ENCODE results near the gene CNRIP1.
"Not testable (repeated sequence)": the region's sequence is repeated elsewhere in the genome, so short reads cannot be mapped to it uniquely, and the experiment has no call there.

Gene CNRIP1

DNA sequence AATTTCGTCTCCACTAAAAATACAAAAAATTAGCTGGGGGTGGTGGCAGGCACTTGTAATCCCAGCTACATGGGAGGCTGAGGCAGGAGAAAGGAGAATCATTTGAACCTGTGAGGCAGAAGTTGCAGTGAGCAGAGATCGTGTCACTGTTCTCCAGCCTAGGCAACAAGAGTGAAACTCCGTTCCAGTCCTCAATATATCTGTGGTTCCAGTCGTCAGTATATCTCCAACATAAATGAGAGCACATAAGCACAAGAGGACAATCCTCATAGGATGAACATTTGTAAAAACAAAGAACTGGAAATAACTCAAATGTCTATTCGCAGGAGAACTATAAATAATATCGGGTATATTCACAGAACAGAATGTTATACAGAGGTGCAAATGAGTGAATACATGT lies 32.2 kb upstream of the CNRIP1 start:
- no peak for DNase-seq
- H3K9me3 Mint-ChIP-seq: no peaks in the 10 kb centered on the region
- H3K4me3 Mint-ChIP-seq: no peak overlapping the region
- H3K27ac Mint-ChIP-seq: no peak overlapping the region
- H3K27me3 Mint-ChIP-seq: peaks cover 25% of the 10 kb centered on the region
- H3K36me3 Mint-ChIP-seq (ENCODE audit: low read depth): no peaks in the 10 kb centered on the region
- no peaks in the 10 kb centered on the region for H3K4me1 Mint-ChIP-seq (ENCODE audit: low read depth)

DNA sequence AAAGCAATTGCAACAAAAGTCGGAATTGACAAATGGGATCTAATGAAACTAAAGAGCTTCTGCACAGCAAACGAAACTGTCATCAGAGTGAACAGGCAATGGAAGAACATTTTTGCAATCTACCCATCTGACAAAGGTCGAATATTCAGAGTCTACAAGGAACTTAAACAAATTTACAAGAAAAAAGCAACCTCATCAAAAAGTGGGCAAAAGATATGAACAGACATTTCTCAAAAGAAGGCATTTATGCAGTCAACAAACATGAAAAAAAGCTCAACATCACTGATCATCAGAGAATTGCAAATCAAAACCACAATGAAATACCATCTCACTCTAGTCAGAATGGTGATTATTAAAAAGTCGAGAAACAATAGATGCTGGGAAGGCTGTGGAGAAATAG lies 29.3 kb upstream of the CNRIP1 start:
- peaks cover 44% of the 10 kb centered on the region for H3K27me3 Mint-ChIP-seq
- not testable (repeated sequence) for H3K36me3 Mint-ChIP-seq (ENCODE audit: low read depth); H3K9me3 Mint-ChIP-seq; DNase-seq; H3K4me1 Mint-ChIP-seq (ENCODE audit: low read depth); H3K4me3 Mint-ChIP-seq; H3K27ac Mint-ChIP-seq

DNA sequence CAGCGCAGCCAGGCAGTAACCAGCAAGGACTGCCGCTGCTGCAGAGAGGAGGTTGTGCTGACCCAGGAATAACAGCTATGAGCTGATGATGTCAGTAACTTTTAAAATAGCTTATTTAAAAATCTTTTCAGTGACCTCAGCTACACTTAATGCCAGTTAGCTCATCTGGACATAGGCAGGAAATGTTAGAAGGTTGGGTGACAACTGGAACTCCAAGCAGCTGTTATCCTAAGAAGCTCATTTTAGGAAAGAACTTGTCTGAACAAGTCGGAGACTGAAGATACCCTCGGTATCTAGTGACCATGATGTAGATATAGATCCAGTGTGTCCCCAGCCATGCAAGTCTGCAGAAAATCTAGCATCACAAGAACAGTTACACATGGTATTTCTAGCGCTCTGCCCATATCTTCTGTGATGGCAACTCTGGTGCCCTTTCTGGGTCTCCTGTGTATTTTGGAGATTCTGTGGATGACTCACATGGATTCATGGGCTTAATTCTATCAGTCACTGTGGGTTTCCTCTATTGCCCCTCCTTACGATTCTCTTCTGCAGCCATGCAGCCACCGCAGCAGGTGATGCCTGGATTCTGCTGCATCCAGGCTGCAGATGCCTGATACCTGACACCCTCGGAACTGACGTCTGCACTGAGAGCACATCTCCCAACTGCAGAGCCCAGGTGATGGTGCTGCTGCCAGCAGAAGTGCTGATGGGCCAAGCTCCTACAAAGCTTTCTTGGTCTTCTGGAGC lies 25.6 kb upstream of the CNRIP1 start:
- Mint-ChIP-seq H3K27ac (no peak overlapping the region), H3K4me3 (no peak overlapping the region), H3K4me1 (ENCODE audit: low read depth) (no peaks in the 10 kb centered on the region), H3K9me3 (no peaks in the 10 kb centered on the region), H3K27me3 (peaks cover 63% of the 10 kb centered on the region), H3K36me3 (ENCODE audit: low read depth) (no peaks in the 10 kb centered on the region)
- DNase-seq: no peak

DNA sequence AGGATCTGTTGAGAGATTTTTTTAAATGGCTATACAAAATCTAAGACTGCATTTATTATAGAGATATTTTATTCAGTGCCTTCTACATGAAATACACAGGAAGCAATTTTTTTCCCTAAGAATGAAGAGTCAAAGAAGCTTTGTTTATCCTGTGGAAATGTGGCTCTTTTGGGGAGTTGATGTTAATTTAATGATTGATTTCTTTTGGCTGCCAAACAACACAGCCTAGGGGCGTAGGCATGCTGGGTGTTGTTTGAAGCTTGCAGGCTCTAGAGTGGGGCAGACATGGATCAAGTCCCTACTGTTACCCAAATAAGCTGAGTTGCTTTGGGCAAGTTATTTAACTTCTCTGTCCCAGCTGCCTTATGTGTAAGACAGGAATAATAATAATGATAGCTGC lies 24.3 kb upstream of the CNRIP1 start:
- Mint-ChIP-seq H3K36me3 (ENCODE audit: low read depth) (no peaks in the 10 kb centered on the region), H3K9me3 (no peaks in the 10 kb centered on the region), H3K4me3 (no peak overlapping the region), H3K4me1 (ENCODE audit: low read depth) (no peaks in the 10 kb centered on the region), H3K27me3 (peaks cover 65% of the 10 kb centered on the region), H3K27ac (no peak overlapping the region)
- no peak for DNase-seq

DNA sequence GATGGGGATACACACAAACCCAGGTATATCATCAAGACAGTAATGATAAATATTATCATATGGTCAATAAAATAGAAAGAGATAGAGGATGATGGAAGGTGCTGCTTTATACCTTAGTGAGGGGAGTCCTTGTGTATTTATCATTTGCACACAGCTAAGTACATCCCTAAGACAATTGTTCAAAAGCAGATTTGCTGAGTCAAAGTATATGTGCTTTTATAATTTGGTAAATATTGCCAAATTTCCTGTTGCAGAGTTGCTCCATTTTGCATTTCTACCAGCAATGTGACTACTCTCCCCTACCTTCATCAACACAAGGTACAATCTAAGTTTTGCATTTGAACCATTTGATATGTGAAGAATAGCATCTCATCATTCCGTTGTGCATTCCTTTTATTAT lies 22.7 kb upstream of the CNRIP1 start:
- Mint-ChIP-seq H3K4me3 (no peak overlapping the region), H3K9me3 (no peaks in the 10 kb centered on the region), H3K36me3 (ENCODE audit: low read depth) (no peaks in the 10 kb centered on the region), H3K27me3 (peaks cover 50% of the 10 kb centered on the region), H3K27ac (no peak overlapping the region), H3K4me1 (ENCODE audit: low read depth) (no peaks in the 10 kb centered on the region)
- DNase-seq: no peak

DNA sequence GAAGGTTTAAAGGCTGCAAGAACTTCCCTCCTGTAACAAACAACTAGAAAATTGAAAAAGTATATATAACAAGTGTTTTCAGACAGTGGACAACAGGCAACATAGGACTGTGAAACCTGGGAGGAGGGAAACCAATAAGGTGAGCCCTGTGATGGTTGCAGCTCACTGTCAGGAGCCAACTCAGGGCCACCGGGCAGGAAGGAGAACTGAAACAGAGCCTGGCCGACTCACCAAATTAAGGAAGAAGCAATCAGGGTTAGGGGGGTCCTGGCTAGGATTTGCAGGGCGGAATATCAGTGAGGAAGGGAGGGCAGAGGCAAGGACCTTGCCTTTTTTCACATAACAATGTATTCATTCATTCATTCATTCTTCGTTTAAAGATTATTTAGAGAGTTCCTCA lies 21.8 kb upstream of the CNRIP1 start:
- no peaks in the 10 kb centered on the region for H3K4me1 Mint-ChIP-seq (ENCODE audit: low read depth)
- no peak overlapping the region for H3K4me3 Mint-ChIP-seq
- H3K36me3 Mint-ChIP-seq (ENCODE audit: low read depth): no peaks in the 10 kb centered on the region
- no peak for DNase-seq
- no peaks in the 10 kb centered on the region for H3K9me3 Mint-ChIP-seq
- no peak overlapping the region for H3K27ac Mint-ChIP-seq
- H3K27me3 Mint-ChIP-seq: peaks cover 41% of the 10 kb centered on the region

GRCh38 chr2:68341062-68341329 lies 21.2 kb upstream of the CNRIP1 start:
- H3K27ac Mint-ChIP-seq: no peak overlapping the region
- no peak for DNase-seq
- H3K4me1 Mint-ChIP-seq (ENCODE audit: low read depth): no peaks in the 10 kb centered on the region
- no peaks in the 10 kb centered on the region for H3K36me3 Mint-ChIP-seq (ENCODE audit: low read depth)
- H3K4me3 Mint-ChIP-seq: no peak overlapping the region
- peaks cover 36% of the 10 kb centered on the region for H3K27me3 Mint-ChIP-seq
- no peaks in the 10 kb centered on the region for H3K9me3 Mint-ChIP-seq

GRCh38 chr2:68340226-68341061 lies 20.7 kb upstream of the CNRIP1 start:
- no peak overlapping the region for H3K27ac Mint-ChIP-seq

DNA sequence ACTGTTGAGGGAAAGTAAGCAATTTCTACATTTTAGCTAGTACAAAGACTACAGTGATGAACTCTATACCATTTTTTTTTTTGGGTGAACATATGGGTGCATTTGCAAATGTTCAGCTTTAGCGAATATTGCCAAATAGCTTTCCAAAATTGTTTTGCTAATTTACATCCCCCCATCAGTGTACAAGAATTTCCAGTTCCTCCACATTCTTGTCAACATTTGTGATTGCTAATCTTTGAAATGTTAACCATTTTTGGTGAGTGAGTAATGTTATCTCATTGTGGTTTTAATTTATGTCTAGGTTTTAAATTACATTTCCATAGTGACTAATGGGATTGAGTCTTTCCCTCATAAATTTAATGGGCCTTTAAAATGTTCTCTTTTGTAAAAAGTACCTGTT lies 16.4 kb upstream of the CNRIP1 start:
- Mint-ChIP-seq H3K27ac (no peak overlapping the region), H3K4me3 (no peak overlapping the region), H3K9me3 (no peaks in the 10 kb centered on the region), H3K27me3 (peaks cover 21% of the 10 kb centered on the region), H3K36me3 (ENCODE audit: low read depth) (no peaks in the 10 kb centered on the region), H3K4me1 (ENCODE audit: low read depth) (no peaks in the 10 kb centered on the region)
- DNase-seq: no peak

More at GRCh38 chr2:68340226-68341061, 20.7 kb upstream of the CNRIP1 start:
- H3K36me3 Mint-ChIP-seq (ENCODE audit: low read depth): no peaks in the 10 kb centered on the region
- no peak for DNase-seq
- H3K9me3 Mint-ChIP-seq: no peaks in the 10 kb centered on the region
- no peaks in the 10 kb centered on the region for H3K4me1 Mint-ChIP-seq (ENCODE audit: low read depth)
- H3K4me3 Mint-ChIP-seq: no peak overlapping the region
- peaks cover 33% of the 10 kb centered on the region for H3K27me3 Mint-ChIP-seq

- H3K27me3 Mint-ChIP-seq: peaks cover 17% of the 10 kb centered on the region
- H3K36me3 Mint-ChIP-seq (ENCODE audit: low read depth): no peaks in the 10 kb centered on the region
Observed at GRCh38 chr2:68333931-68334330, 14.2 kb upstream of the CNRIP1 start.

GRCh38 chr2:68333009-68333408 lies 13.3 kb upstream of the CNRIP1 start:
- DNase-seq: no peak
- Mint-ChIP-seq H3K27ac (no peak overlapping the region), H3K9me3 (no peaks in the 10 kb centered on the region), H3K27me3 (peaks cover 24% of the 10 kb centered on the region), H3K4me1 (ENCODE audit: low read depth) (peaks cover 5% of the 10 kb centered on the region), H3K4me3 (no peak overlapping the region), H3K36me3 (ENCODE audit: low read depth) (no peaks in the 10 kb centered on the region)

More at GRCh38 chr2:68333931-68334330, 14.2 kb upstream of the CNRIP1 start:
- Mint-ChIP-seq H3K27ac (no peak overlapping the region), H3K4me3 (no peak overlapping the region), H3K4me1 (ENCODE audit: low read depth) (peaks cover 5% of the 10 kb centered on the region), H3K9me3 (no peaks in the 10 kb centered on the region)
- no peak for DNase-seq

GRCh38 chr2:68330691-68331090 lies 10.9 kb upstream of the CNRIP1 start:
- DNase-seq: no peak
- Mint-ChIP-seq H3K27ac (no peak overlapping the region), H3K4me3 (no peak overlapping the region), H3K9me3 (no peaks in the 10 kb centered on the region), H3K4me1 (ENCODE audit: low read depth) (peaks cover 5% of the 10 kb centered on the region), H3K27me3 (peaks cover 31% of the 10 kb centered on the region), H3K36me3 (ENCODE audit: low read depth) (no peaks in the 10 kb centered on the region)

- Mint-ChIP-seq H3K36me3 (ENCODE audit: low read depth) (no peaks in the 10 kb centered on the region), H3K4me1 (ENCODE audit: low read depth) (peaks cover 5% of the 10 kb centered on the region), H3K27me3 (peaks cover 44% of the 10 kb centered on the region), H3K27ac (no peak overlapping the region), H3K9me3 (no peaks in the 10 kb centered on the region), H3K4me3 (no peak overlapping the region)
- no peak for DNase-seq
Observed at GRCh38 chr2:68328901-68329300, 9.2 kb upstream of the CNRIP1 start.

GRCh38 chr2:68325056-68325455 lies 5.3 kb upstream of the CNRIP1 start:
- Mint-ChIP-seq H3K27ac (no peak overlapping the region), H3K36me3 (ENCODE audit: low read depth) (no peaks in the 10 kb centered on the region), H3K4me1 (ENCODE audit: low read depth) (peaks cover 3% of the 10 kb centered on the region), H3K9me3 (no peaks in the 10 kb centered on the region), H3K27me3 (peaks cover 58% of the 10 kb centered on the region), H3K4me3 (no peak overlapping the region)
- no peak for DNase-seq

- Mint-ChIP-seq H3K4me1 (ENCODE audit: low read depth) (peaks cover 11% of the 10 kb centered on the region), H3K27me3 (peaks cover 79% of the 10 kb centered on the region), H3K9me3 (no peaks in the 10 kb centered on the region), H3K36me3 (ENCODE audit: low read depth) (no peaks in the 10 kb centered on the region), H3K27ac (no peak overlapping the region), H3K4me3 (peak overlapping the region; percentile 70)
- no peak for DNase-seq
Observed at GRCh38 chr2:68320118-68320641, 431 bp upstream of the CNRIP1 start.
